Bone marrow (tissue), 2 donors: ENCODE data around the gene OR56B1.
"Not testable (repeated sequence)": the region's sequence is repeated elsewhere in the genome, so short reads cannot be mapped to it uniquely, and the experiment has no call there.

Experiments used
- DNase-seq, 2 donors: peaks; one replicate each; lab custom pipeline; 2025; lab: John Stamatoyannopoulos, UW

OR56B1 gene

DNA sequence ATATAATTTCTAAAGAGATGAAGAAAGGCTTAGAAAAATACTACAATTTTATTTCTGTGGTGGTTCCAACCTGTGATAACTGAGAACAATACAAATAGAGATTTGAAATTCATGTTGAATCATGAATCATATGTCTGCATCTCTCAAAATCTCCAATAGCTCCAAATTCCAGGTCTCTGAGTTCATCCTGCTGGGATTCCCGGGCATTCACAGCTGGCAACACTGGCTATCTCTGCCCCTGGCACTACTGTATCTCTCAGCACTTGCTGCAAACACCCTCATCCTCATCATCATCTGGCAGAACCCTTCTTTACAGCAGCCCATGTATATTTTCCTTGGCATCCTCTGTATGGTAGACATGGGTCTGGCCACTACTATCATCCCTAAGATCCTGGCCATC lies at the start of gene OR56B1:
Gene OR56B1 (plus strand): TSS at position 53 of the 400 bp plus-strand sequence. CDS start 69 bp downstream, at position 122.
- DNase-seq, result no peak

DNA sequence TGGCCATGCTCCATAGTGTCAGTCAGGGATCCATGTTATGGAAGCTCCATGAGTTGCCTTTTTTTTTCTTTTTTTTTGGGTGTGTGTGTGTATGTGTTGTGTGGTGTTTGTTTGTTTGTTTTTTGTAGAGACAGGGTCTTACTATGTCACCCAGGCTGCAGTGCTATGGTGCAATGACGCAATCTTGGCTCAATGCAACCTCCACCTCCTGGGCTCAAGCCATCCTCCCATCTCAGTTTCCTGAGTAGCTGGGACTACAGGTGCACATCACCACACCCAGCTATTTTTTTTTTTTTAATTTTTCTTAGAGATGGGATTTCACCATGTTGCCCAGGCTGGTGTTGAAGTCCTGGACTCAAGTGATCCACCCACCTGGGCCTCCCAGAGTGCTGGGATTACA lies 47.8 kb upstream of the OR56B1 start:
- DNase-seq, result no peak

DNA sequence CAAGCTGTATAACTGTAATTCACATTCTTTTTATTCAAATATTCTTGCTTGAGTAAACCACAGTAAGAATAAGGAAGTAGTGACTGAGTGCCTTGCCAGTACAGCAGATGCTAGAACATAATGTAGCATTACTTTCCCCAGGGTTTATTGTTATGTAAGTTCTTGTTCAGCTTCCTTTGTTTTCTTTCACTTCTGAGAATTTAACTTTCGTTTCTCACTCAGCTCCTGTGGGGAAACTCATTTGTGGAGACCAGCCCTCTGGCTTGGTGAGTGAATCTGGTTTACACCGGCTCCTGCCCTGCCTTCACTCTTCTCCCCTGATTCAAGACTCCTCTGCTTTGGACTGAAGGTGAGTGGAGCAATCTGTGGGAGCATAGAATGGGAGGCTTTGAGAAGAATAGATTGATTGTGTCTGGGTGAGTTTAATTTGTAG lies 46.7 kb upstream of the OR56B1 start, which contains the start of gene TRIM22:
Gene TRIM22 (plus strand): TSS at position 240 of the 433 bp plus-strand sequence. CDS start 6,443 bp downstream, outside the sequence.
- peak in 1 of 2 donors; percentile 92 for DNase-seq

DNA sequence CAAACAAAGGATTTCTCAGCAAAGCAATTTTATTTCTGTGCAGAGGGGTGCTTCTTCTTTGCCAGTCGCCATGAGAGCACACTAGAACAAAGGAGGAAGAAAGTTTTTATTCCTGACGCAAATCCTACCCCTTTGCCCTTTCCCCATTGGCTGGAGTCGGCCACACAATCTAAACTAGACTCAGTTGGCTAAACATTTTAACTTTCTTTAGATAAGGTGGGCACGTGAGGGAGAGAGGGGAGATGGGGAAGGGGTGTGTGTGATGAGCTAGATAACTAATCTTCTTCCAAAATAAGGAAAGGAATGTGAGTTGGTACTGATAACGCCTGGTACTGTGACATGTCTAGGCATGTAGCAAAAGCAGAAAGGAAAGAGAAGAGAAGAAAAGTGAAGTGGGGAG lies 46.0 kb upstream of the OR56B1 start:
- DNase-seq, result peak in 1 of 2 donors; percentile 28

GRCh38 chr11:5690736-5691135 lies 45.5 kb upstream of the OR56B1 start:
- no peak for DNase-seq

DNA sequence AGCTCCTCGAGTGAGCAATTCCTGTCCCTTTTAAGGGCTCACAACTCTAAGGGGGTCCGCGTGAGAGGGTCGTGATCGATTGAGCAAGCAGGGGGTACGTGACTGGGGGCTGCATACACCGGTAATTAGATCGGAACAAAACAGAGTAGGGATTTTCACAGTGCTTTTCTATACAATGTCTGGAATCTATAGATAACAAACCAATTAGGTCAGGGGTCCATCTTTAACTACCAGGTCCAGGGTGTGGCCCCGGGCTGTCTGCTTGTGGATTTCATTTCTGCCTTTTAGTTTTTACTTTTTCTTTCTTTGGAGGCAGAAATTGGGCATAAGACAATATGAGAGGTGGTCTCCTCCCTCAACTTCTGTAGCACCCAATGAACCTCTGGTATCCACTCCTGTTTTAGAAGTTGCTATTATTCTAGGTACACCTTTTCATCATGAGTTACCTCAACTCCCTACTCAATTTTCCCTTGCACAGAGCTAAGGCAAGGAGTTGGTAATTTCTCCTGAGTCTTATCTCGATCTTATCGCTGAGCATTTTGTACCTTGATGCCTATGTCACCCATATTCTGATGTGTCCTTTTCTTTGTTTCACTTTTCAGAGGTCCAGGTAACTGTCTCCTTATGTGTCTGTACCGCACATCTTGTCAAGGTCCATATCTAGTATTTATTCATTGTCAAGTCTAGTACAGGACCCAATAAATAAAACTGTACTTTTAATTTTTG lies 44.8 kb upstream of the OR56B1 start:
- not testable (repeated sequence) for DNase-seq

DNA sequence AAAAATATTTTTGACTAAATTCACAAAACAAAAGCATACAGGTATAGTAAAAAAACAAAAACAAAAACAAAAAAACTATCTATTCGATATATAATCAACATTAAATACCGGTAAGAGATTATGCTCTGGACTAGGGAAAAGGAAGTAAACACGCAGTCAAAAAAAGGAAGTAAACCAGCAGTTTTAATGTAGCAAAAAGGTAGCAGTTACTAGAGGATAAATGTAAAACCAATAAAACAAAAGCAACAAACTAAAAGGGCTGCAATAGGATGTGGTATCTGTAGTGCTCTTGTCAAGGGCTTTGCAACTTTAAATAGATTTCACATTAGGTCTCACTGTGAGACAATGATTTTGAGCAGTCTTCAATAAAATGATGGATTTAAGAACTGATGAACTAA lies 44.3 kb upstream of the OR56B1 start:
- peak in 1 of 2 donors; percentile 57 for DNase-seq

DNA sequence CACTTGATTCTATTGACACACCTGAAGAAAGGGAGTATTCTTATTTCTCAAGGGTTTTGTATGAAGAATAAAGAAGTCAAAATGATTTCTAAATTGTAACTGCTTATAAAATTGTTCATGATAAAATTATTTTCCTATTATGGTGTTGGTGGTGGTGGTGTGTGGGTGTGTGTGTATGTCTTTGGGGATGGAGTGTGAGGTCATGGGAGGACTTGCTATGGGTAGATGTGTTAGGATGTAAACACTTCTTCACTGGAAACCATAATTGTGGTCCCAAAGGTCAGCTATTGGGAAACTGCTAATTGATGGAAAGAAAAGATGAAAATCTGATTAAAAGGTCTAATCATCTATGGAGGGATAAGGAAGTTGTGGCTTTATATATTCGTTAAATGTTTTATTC lies 41.6 kb upstream of the OR56B1 start:
- DNase-seq, result no peak

GRCh38 chr11:5695580-5695979 lies 40.7 kb upstream of the OR56B1 start:
- no peak for DNase-seq

DNA sequence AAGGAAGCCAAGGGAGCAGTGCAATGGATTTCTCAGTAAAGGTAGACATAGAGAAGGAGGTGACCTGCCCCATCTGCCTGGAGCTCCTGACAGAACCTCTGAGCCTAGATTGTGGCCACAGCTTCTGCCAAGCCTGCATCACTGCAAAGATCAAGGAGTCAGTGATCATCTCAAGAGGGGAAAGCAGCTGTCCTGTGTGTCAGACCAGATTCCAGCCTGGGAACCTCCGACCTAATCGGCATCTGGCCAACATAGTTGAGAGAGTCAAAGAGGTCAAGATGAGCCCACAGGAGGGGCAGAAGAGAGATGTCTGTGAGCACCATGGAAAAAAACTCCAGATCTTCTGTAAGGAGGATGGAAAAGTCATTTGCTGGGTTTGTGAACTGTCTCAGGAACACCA lies 40.0 kb upstream of the OR56B1 start:
- DNase-seq, result no peak

GRCh38 chr11:5698281-5698680 lies 38.0 kb upstream of the OR56B1 start:
- DNase-seq, result no peak

DNA sequence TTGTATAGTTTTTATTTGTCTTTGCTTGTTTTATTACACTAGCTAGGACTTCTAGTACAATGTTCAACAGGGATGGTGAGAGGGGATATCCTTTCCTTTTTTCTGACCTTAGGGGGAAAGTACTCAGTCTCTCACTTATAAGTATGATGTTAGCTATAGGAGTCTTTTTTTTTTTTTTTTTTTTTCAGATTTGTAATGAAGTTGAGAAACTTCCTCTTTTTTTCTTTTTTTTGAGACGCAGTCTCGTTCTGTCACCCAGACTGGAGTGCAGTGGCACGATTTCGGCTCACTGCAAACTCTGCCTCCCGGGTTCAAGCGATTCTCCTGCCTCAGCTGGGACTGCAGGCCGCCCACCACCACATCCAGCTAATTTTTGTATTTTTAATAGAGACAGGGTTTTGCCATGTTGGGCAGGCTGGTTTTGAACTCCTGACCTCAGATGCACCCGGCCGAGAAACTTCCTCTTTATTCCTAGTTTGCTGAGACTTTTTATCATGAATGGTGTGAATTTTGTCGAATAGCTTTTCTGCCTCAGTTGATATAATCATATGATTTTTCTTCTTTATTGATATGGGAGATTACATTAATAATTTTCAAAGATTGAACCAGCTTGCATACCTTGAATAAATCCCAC lies 35.7 kb upstream of the OR56B1 start:
- peak in 1 of 2 donors; percentile 5 for DNase-seq

GRCh38 chr11:5701055-5701577 lies 35.1 kb upstream of the OR56B1 start:
- no peak for DNase-seq

- DNase-seq, result no peak
These were observed 32.3 kb upstream of the OR56B1 start for GRCh38 chr11:5703741-5704536.

DNA sequence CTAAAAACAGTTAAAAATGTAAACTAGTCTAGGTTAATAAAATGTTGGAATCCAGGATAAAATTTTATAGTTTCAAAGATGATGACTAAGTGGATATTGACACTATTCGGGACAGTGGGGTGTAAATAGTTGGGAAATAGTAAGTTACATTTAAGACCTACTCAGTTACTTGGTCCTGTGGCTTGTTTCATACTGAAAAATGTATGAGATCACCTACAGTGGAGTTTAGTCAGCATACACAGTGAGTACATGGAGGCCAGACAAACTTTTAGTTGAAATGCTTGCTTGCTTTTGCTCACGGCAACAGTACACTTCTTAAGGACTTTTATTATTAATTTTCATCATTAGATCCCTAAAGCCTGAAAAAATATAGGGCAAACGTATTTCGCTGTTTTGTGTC lies 30.6 kb upstream of the OR56B1 start:
- DNase-seq, result no peak

DNA sequence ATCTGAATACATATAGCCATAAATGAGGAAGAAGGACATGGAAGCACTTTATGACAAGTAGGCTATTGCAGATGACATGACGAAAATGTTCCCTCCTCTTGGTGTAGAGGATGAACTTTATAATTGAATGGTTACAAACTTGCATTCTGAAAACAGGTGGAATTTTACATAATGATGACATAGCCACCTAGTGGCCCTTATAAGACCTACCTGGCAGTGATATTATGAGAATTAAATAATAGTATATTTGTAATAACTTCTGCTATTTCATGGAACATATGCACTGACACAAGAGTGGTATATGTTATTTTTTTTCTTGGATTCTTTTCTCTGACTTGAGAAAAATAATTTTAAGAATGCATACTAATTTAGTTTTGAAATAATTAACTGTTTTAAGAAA lies 23.7 kb upstream of the OR56B1 start:
- no peak for DNase-seq

- DNase-seq, result no peak
These were observed 22.6 kb upstream of the OR56B1 start for GRCh38 chr11:5713695-5714094.

- DNase-seq, result not testable (repeated sequence)
These were observed 19.7 kb upstream of the OR56B1 start for GRCh38 chr11:5716518-5716917.

GRCh38 chr11:5719703-5720495 lies 16.3 kb upstream of the OR56B1 start:
- DNase-seq, result no peak

DNA sequence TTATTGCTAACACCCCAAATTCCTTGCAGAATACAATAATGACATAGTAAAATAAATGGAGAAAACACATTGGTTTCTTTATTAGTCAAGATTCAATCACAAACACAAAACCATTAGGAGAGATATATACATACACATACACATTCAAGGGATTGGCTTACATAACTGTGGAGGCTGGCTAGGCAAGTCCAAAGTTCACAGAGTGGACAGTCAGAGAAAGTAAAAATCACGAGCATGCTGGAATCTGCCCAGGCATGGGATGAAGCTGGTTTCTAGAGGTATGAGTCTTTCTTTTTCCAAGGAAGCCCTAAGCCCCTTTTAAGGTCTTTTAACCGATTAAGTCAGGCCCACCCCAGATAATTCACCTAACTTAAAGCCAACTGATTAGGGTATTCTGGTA lies 13.6 kb upstream of the OR56B1 start:
- no peak for DNase-seq

GRCh38 chr11:5726351-5726750 lies 9.9 kb upstream of the OR56B1 start:
- DNase-seq, result no peak

GRCh38 chr11:5727691-5728090 lies 8.6 kb upstream of the OR56B1 start:
- no peak for DNase-seq
